HepG2 (cell line): ENCODE measurements around the gene VASN. TPM values are rescaled to one million over a fixed set of nuclear protein-coding genes. Genes with fewer than 3 reads are reported as not detected.

ENCODE experiments used
- CBX1 ChIP-seq: IDR thresholded peaks from one replicate; pipeline ENCODE4 v1.6.1; 2016; ENCODE audit warnings: antibody characterized with exemption, low read depth
- CENPX ChIP-seq: sonication (generic); formaldehyde crosslinking; IDR thresholded peaks from 2 replicates; pipeline ENCODE4 v1.9.0; 2021; ENCODE audit warnings: mild to moderate bottlenecking, missing genetic modification reagents, moderate library complexity
- EHMT2 ChIP-seq: fragments of 200-600 bp; sonication (generic); IDR thresholded peaks from 2 replicates; pipeline ENCODE4 v1.7.0; 2017; ENCODE audit warnings: antibody characterized with exemption, low read depth, low read length, borderline replicate concordance
- KMT2B ChIP-seq: IDR thresholded peaks from 2 replicates; pipeline ENCODE4 v1.6.1; 2016; ENCODE audit warnings: missing genetic modification reagents, missing compliant biosample characterization
- MEIS2 ChIP-seq: sonication (generic); formaldehyde crosslinking; IDR thresholded peaks from 2 replicates; pipeline ENCODE4 v1.9.0; 2021; ENCODE audit warnings: mild to moderate bottlenecking, missing genetic modification reagents
- NR3C1 ChIP-seq: sonication (generic); formaldehyde crosslinking; IDR thresholded peaks from 2 replicates; pipeline ENCODE4 v1.4.0; 2020; ENCODE audit warnings: missing genetic modification reagents
- RAD21 ChIP-seq: fragments of 450-650 bp; formaldehyde crosslinking; IDR thresholded peaks from 2 replicates; pipeline ENCODE4 v1.5.0; 2020; ENCODE audit warnings: mild to moderate bottlenecking
- REL ChIP-seq: sonication (generic); formaldehyde crosslinking; conservative IDR thresholded peaks from 2 replicates; pipeline ENCODE4 v1.8.0; 2022; ENCODE audit warnings: mild to moderate bottlenecking, missing genetic modification reagents, moderate library complexity
- RFX1 ChIP-seq: fragments of 450-650 bp; IDR thresholded peaks from 2 replicates; pipeline ENCODE4 v1.6.1; 2017
- RNF2 ChIP-seq: fragments of 450-650 bp; conservative IDR thresholded peaks from 2 replicates; pipeline ENCODE4 v1.6.1; 2016; ENCODE audit warnings: low read depth
- TAF1 ChIP-seq: sonication (generic); formaldehyde crosslinking; IDR thresholded peaks from 2 replicates; pipeline ENCODE4 v1.4.0; 2020; ENCODE audit warnings: missing genetic modification reagents
- ZNF234 ChIP-seq: sonication (generic); formaldehyde crosslinking; conservative IDR thresholded peaks from 2 replicates; pipeline ENCODE4 v1.5.1; 2020; ENCODE audit warnings: mild to moderate bottlenecking, missing genetic modification reagents
- ZNF317 ChIP-seq: sonication (generic); formaldehyde crosslinking; IDR thresholded peaks from 2 replicates; pipeline ENCODE4 v1.5.0; 2020; ENCODE audit warnings: mild to moderate bottlenecking, missing genetic modification reagents
- ZNF737 ChIP-seq: sonication (generic); formaldehyde crosslinking; IDR thresholded peaks from 2 replicates; pipeline ENCODE4 v1.5.0; 2020; ENCODE audit warnings: missing genetic modification reagents, mild to moderate bottlenecking, borderline replicate concordance
- polyA plus RNA-seq, 8 experiments: library from polyadenylated mRNA; depleted of rRNA in 3 of 8; stranded (reverse) in 7 of 8; unstranded in 1 of 8; fragments of >200 nt; fragmentation: Illumina TruSeq in 4 of 8; extraction: Trizol in 4 of 8; gene quantifications; 2 replicates each; pipeline versions ENCODE4 v1.2.1 to v1.2.3, GENCODE V29; 2011 to 2016; ENCODE audit warnings: low read depth in 4 of 8, missing spikeins in 1 of 8, mixed read lengths in 1 of 8; ENCODE audit not compliant: insufficient read depth in 1 of 8
- total RNA-seq, 5 experiments: library from RNA; depleted of rRNA; stranded (reverse); fragments of >200 nt; fragmentation: Illumina TruSeq; extraction: Trizol; gene quantifications; 2 replicates each; pipeline ENCODE4 v1.2.3, GENCODE V29; 2016; ENCODE audit warnings: low read depth in 1 of 5
- TF ChIP-seq, protein P1 (sequence below): sonication (generic); formaldehyde crosslinking; IDR thresholded peaks from 2 replicates; pipeline ENCODE4 v1.5.0; 2020; ENCODE audit warnings: mild to moderate bottlenecking, missing genetic modification reagents, borderline replicate concordance
- TF ChIP-seq, protein P2 (sequence below): sonication (generic); formaldehyde crosslinking; IDR thresholded peaks from 2 replicates; pipeline ENCODE4 v1.4.0; 2020; ENCODE audit warnings: missing genetic modification reagents, borderline replicate concordance
- TF ChIP-seq, protein P3 (sequence below): sonication (generic); formaldehyde crosslinking; IDR thresholded peaks from 2 replicates; pipeline ENCODE4 v1.4.0; 2020; ENCODE audit warnings: mild to moderate bottlenecking, missing genetic modification reagents
- TF ChIP-seq, protein P4 (sequence below): conservative IDR thresholded peaks from 2 replicates; pipeline ENCODE4 v1.6.1; 2018; ENCODE audit warnings: missing genetic modification reagents

VASN gene
- total and polyA plus RNA-seq, 2 of the 13 experiments (the other 11 are each of a cell fraction or from before 2014, with no cell fraction given) = 8.4 to 18.2 TPM

DNA sequence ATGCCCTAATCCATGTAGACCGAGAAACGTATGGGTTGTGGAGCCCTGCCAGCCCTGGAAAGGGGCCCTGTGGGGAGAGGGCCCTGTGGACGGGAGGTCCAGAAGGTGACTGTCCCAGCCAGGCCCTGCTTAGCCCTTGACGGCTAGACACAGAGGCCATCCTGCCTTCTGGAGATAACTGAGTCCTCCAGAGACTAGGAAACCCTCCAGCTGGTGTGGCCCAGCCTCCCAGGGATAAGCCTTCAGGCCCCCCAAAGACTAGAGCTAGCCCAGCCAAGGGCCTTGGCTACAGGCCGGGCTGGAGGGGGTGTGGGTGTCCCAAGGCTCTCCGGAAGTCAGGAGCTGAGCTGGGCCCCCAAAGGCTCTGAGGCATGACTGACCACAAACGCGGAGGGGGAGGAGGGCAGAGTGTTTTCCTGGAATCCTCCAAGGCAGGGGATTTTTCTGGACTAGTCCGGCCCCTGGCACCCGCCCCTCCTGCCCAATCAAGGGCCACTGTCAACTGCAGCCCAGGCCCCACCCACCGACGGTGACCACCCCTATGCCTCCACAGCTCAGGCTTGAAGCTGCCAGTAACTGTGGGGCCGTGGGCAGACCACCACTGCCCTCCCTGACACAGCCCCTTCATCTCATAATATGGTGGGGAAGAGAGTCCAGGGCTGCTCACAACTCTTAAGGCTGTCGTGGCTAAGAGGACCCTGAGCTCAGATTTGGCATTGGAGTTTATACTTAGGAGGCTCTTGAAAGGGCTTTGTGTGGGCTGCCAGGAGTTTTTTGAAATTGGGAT is 885 bp upstream of the VASN start (continued):
- TF ChIP-seq, protein P1, sequence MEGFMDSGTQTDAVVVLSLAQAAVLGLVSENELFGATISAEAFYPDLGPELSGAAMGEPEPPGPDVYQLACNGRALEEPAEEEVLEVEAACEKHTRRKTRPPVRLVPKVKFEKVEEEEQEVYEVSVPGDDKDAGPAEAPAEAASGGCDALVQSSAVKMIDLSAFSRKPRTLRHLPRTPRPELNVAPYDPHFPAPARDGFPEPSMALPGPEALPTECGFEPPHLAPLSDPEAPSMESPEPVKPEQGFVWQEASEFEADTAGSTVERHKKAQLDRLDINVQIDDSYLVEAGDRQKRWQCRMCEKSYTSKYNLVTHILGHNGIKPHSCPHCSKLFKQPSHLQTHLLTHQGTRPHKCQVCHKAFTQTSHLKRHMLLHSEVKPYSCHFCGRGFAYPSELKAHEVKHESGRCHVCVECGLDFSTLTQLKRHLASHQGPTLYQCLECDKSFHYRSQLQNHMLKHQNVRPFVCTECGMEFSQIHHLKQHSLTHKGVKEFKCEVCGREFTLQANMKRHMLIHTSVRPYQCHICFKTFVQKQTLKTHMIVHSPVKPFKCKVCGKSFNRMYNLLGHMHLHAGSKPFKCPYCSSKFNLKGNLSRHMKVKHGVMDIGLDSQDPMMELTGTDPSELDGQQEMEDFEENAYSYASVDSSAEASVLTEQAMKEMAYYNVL = no peak
- TF ChIP-seq REL (CRISPR knock-in tag) = no peak
- TF ChIP-seq TAF1 = peak; percentile 50; the same call in 1 of the 2 replicates
- TF ChIP-seq RNF2 = no peak
- 0 out of 2 replicates have a peak, but pooled peaks have one; percentile 17 for TF ChIP-seq RAD21 (CRISPR knock-in tag)
- no peak for TF ChIP-seq ZNF737 (CRISPR knock-in tag)
- no peak for TF ChIP-seq NR3C1 (CRISPR knock-in tag)
- TF ChIP-seq EHMT2 = no peak
- TF ChIP-seq RFX1 = no peak
- TF ChIP-seq ZNF234 (CRISPR knock-in tag) = no peak
- no peak for TF ChIP-seq ZNF317 (CRISPR knock-in tag)
- TF ChIP-seq, protein P2, sequence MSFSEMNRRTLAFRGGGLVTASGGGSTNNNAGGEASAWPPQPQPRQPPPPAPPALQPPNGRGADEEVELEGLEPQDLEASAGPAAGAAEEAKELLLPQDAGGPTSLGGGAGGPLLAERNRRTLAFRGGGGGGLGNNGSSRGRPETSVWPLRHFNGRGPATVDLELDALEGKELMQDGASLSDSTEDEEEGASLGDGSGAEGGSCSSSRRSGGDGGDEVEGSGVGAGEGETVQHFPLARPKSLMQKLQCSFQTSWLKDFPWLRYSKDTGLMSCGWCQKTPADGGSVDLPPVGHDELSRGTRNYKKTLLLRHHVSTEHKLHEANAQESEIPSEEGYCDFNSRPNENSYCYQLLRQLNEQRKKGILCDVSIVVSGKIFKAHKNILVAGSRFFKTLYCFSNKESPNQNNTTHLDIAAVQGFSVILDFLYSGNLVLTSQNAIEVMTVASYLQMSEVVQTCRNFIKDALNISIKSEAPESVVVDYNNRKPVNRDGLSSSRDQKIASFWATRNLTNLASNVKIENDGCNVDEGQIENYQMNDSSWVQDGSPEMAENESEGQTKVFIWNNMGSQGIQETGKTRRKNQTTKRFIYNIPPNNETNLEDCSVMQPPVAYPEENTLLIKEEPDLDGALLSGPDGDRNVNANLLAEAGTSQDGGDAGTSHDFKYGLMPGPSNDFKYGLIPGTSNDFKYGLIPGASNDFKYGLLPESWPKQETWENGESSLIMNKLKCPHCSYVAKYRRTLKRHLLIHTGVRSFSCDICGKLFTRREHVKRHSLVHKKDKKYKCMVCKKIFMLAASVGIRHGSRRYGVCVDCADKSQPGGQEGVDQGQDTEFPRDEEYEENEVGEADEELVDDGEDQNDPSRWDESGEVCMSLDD (CRISPR knock-in tag) = no peak
- no peak for TF ChIP-seq KMT2B
- TF ChIP-seq CENPX (CRISPR knock-in tag) = no peak
- TF ChIP-seq, protein P3, sequence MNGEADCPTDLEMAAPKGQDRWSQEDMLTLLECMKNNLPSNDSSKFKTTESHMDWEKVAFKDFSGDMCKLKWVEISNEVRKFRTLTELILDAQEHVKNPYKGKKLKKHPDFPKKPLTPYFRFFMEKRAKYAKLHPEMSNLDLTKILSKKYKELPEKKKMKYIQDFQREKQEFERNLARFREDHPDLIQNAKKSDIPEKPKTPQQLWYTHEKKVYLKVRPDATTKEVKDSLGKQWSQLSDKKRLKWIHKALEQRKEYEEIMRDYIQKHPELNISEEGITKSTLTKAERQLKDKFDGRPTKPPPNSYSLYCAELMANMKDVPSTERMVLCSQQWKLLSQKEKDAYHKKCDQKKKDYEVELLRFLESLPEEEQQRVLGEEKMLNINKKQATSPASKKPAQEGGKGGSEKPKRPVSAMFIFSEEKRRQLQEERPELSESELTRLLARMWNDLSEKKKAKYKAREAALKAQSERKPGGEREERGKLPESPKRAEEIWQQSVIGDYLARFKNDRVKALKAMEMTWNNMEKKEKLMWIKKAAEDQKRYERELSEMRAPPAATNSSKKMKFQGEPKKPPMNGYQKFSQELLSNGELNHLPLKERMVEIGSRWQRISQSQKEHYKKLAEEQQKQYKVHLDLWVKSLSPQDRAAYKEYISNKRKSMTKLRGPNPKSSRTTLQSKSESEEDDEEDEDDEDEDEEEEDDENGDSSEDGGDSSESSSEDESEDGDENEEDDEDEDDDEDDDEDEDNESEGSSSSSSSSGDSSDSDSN (CRISPR knock-in tag) = peak; percentile 45; the same call in 1 of the 2 replicates
- TF ChIP-seq, protein P4, sequence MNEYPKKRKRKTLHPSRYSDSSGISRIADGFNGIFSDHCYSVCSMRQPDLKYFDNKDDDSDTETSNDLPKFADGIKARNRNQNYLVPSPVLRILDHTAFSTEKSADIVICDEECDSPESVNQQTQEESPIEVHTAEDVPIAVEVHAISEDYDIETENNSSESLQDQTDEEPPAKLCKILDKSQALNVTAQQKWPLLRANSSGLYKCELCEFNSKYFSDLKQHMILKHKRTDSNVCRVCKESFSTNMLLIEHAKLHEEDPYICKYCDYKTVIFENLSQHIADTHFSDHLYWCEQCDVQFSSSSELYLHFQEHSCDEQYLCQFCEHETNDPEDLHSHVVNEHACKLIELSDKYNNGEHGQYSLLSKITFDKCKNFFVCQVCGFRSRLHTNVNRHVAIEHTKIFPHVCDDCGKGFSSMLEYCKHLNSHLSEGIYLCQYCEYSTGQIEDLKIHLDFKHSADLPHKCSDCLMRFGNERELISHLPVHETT (CRISPR knock-in tag) = no peak
- TF ChIP-seq CBX1 = no peak
- no peak for TF ChIP-seq MEIS2 (CRISPR knock-in tag)
